ENCODE results near the gene VSTM2B.

The VSTM2B gene

DNA sequence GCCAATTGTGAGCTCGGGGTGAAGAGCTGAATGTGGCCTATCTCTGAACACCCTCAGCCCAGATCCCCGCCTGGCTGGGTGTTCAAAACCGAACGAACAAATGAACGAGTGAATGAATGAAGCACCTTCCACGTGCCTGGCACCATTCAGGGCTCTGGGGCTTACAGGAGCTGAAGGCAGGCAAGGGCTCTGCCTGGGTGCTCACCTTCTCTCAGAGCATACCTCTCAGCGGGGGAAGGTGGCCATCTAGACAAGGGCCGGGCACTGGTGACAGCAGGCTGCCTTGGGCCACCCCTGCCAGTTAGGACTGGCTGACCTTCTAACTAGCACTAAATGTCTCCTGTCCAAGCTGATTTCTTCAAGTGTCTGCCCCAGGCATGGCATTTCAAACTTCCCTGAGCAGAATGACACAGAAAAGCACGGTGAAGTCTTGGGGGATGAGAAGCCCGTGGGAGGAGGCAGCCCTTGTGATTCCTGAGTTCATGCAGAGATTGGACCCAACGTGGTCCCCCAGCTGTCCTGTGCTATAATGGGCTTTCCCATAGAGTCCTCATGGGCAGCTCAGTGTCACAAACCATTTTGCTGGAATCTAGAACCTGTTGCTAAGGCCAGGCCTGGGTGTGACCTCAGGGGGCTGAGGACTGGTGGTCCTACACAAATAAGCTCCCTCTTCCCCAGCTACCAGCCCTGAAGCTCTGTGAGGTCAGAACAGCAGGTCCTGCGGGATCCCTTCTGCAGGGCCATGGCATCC, 27.9 kb upstream of the VSTM2B start:
- DNase-seq: no peak

DNA sequence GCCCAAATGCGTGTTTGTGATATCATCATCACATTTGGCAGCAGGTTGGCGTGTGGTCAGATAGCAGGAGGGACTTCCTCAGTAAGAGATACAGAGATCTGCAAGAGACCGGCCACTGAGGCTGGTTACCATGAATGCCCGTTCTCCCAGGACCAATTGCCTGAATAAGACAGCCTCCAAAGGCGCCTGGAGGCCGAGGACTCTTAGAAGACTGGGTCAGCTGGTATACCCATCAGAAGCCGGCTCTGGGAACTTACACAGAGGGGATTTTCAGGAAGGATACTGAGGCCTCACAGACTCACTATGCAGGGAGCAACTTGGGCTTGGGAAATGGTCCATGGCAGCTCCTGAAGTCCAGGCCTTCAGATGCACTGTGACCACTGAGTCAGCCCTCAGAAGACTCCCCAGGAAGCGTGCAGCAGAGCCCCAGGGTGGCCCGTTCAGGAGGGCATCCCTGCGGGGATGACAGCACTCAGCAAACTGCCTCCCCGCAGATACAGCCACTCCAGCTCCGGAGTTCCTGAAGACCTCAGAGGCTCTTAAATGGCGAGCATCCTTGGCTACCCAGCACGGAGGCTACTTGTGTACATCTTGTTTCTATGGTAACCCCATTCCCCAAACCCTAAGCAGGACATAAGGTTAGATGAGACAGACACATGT, 26.4 kb upstream of the VSTM2B start:
- DNase-seq: no peak

DNA sequence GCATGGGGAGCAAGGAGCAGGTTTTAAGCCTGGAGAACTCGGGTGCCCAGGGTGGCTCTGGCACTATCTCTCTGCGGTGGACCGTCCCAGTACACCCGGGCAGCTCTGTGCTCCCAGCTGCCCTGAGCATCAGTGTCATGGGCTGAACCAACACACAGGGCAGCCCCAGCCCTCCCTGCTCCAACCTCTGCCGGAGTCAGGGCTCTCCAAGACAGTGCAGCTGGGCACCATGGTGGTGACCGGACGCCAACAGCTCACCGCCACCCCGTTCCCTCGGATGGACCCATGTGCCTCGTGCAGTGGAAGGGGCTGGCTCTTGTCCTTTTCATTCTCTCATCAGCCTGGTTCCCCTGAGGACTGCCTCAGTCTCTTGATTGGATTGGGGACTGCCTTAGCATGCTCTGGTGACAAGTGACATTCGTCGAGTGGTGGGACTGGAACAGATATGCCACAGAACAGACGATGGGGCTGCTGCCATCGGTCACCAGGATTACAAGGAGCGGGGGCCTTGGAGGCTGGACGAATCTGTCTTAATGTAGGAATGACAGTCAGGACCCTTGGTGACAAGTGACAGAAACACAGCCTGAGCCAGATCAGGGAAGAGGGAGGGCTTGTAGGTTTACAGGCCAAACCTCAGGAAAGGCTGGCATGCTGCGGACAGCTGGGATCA, 25.7 kb upstream of the VSTM2B start:
- DNase-seq: no peak

DNA sequence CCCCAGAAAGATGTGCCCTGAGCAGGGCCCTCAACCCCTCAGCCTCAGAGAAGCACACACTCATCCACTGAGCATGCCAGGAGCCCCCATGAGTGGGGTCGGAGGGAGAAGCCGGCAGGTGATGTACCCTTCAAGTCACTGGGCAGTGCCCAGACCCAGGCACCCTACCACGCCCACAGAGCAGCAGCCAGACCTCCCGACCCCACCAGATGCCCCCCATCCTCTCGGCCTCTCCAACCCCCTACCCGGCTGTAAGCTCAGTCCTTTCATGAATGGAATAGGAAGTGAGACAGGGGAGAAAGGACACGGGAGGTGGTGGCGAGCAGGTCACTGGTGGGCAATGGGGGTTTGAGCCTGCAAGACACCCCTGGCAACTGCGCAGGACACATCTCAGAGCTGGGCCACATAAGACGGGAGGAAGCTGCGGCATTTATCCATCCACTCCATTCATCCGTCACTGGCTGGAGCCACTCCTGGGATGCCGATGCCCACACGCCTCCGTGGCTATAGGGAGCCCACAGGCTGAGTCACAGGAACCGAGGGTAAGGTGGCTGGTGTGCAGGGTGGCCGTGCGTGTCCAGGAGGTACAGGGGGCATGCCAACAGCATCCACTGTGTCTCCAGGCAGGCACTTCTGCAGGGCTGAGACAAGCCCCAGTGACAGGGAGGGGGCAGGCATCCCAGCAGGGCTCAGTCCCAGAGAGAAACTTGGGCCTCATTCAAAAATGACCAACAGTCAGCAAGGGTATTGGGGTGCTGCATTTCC, 23.8 kb upstream of the VSTM2B start:
- no peak for DNase-seq

DNA sequence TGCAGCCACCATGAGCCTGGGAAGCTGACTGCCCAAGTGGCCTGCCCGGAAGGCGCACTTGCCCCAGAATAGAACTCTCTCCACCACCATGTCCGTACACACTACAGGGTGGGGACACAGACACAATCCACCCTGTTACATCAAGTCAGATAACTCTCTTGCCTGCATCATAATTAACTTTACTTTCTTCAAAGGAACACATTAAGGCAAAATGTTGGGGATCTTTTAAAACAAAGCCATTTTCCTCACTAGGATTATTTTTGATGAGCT, 23.3 kb upstream of the VSTM2B start:
- no peak for DNase-seq

DNA sequence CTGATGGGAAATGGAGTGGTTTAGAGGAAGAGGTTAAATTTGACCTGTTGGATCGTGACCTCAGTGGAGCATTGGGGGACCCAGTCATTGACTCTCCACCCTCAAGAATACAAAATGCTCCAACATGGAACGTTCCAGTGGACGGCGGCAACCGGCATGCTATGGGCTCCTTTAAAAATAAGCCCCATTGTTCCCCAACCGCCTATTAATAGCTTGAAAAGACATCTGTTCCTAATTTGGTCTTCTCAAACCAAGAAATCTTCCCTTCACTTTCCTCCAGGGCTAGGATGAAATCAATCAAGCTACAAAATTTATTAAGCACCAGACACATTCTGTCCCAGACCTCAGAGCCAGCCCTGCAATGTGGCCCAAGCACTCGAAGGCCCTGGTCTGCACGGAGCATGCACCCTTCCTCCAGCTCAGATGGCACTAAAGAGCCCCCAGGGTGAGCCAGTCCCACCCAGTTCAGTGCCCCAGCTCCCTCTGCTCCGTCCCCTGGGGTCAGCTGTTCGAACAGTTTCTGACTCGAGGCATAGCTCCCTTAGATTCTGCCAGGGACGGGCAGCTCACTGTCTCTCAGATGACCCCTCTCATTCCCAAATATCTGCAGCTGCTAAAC, 22.5 kb upstream of the VSTM2B start:
- DNase-seq: no peak

DNA sequence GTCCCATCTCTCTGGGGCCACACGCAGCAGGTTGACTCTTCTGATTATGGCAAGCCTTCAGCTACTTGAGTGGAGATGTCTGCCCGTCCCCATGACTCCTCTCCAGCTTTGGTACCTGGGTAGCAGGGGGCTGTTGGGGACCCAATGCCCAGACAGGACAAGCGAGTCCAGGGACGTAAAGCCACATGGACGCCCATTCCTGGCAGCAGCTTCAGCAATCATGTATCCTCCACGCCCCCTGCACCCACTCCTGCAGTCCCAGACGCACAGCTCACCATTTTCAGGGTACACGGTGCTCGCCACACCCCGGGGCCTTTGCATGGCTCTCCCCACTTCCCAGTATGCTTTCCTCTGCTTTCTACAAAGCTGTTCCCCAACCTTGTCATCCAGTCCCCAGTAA, 22.0 kb upstream of the VSTM2B start:
- no peak for DNase-seq

DNA sequence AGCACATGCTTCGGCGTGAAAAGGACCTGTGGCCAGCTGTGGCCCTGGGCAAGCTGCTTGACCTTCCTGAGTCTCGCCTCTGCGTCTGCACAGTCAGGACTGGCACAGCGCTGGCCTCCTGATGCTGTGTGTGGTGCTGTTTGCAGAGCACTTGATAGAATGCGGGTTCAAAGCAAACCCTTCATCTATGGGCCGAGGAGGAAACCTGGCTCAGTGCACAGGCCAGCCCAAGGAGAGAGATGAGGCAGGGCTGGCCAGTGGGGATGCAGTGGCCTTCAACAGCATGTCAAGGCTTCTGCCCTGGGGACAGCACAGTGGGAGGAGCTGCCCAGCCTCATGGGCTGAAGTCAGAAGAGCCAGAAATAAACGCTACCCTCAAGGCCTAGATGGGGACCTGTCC, 21.3 kb upstream of the VSTM2B start:
- DNase-seq: no peak

DNA sequence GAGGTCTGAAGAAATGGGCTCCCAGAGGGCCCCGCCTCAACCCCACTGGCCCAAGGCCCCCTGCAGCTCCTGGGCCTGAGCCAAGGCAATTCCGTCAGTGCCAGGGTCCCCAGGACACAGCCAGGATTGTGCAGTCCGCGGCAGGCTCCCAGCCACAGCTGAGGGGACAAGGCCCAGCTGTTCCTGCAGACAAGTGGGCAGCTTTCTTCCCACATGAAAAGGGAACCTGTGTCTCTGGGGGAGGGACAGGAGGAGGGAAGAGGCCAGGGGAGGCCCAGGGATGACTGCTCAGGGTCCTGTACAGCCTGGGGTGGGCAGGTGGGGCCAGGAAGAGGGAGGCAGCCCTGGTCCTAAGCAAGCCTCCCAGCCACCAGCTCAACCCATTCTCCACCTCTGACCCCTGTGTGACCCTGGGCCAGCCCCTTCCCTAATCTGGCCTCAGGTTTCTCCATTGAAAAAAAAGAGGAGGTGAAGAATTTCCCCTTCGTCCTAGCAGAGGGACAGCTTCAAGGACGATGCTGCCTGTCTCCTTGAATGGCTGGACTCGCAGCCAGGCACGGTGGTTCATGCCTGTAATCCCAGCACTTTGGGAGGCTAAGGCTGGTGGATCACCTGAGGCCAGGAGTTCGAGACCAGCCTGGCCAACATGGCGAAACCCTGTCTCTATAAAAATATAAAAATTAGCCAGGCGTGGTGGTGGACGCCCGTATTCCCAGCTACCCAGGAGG, 20.5 kb upstream of the VSTM2B start:
- no peak for DNase-seq

DNA sequence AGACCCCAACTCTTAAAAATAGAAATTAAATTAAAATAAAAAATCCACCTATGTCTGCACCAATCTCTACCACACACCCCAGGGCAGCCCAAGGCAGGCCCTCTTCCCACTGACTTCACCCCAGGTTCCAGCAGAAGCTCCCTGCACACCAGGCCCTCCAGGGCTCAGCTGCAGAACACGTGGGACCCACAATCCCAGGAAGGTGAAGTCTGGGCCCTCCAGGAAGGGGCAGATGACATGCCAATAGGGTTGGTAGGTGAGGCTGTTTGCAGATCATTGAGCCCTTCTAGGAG, 19.2 kb upstream of the VSTM2B start:
- DNase-seq: no peak

DNA sequence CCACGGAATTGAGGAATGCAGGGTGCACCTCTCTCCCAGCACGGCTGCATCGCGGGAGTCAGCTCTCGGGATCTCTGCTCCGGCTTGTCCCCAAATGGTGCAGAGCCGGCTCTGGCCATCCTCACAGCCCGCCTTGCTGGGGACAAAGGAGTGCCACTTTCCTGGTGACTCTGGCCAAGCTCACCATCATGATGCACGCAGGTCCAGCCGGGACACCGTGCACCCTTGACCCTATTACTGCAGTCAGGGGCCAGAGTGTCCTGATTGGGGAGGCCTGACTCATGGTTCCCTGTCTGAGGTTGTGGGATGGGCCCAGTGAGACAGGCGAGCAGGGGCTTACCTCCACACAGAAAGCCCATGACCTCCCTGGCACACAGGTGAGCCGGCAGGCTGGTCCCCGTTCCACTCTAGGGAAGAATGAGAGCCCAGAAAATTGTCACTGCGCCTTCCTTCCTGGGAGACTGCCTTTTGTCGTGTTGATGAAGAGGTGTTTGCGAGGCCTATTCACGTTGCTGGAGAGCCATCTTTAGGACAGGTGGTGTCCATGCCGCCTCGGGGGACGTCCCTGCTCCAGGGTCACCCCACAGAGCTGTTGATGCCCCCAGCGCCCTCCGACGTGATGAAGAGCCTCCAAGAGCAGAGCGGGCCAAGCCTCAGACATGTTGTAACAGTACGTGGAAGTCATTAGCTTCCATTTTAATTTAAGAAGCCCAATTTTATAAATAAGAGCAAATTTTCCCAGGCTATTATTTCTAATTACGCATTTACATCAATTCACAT, 18.5 kb upstream of the VSTM2B start:
- no peak for DNase-seq

DNA sequence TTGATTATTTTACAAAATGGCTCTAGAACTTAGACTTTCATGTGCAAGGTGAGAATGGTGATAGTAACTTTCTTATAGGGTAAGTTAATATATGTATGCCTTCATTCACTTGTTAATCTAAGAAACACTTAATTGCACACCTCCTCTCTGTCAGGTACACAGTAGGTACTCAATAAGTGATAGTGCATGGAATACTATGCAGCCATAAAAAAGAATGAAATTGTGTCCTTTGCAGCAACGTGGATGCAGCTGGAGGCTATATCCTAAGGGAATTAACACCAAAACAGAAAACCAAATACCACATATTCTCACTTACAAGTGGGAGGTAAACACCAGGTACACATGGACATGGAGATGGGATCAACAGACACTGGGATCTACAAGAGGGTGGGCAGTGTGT, 17.6 kb upstream of the VSTM2B start:
- DNase-seq: no peak

DNA sequence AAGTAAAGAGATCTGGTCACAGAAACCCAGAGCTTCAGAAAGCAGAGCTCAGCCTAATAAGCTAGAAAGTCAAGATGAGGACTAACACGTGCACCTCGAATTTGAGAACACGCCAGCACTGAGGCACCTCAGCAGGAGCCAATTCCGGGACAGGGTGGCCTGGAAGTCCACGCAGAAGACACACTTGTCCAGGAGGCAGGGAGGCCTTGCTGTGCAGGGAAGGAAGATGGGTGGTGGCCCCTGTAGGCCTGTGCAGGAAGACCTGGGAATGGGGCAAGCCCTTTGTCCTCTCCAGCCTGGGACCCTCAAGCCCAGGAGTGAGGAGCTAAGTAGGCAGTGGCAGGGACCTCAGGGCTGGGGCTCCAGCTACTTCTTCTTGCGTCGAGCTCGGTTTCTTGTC, 16.3 kb upstream of the VSTM2B start:
- DNase-seq: no peak

DNA sequence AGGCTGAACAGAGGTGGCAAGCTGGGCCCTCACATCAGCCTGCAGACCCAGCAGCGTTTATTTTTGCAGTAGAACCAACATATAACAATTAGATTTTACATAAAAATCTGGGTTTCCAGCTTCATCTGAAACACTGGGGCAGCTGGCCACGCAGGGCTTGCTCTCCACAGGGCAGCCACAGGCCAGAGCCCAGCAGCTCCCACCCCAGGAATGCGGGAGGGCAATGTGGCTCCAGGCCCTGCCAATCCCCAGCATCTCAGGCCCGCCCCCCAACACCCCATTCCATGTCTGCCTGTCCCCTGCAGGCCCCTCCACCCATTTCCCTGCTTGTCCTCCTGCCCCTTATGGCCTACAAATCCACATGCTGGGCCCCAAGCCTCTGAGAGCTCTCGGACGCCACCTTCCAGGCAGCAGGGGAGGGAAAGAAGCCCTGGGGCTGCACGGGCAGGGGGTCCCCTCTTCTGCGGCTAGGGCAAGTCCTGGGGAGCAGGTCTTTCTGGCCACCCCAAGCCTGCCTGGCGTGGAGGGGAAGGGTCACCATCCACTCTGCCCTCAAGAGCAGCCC, 15.0 kb upstream of the VSTM2B start:
- no peak for DNase-seq

DNA sequence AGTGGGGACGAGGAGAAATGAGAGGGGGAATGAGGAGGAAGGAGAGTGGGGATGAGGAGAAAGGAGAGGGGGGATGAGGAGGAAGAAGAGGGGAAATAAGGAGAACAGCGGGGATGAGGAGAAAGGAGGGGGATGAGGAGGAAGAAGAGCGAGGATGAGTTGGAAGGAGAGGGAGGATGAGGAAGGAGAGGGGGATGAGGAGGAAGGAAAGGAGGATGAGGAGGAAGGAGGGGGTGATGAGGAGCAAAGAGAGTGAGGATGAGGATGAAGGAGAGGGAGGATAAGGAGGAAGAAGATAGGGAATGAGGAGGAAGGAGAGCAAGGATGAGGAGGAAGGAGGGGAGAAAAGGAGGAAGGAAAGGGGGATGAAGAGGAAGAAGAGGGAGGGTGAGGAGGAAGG, 14.0 kb upstream of the VSTM2B start:
- DNase-seq: no peak

DNA sequence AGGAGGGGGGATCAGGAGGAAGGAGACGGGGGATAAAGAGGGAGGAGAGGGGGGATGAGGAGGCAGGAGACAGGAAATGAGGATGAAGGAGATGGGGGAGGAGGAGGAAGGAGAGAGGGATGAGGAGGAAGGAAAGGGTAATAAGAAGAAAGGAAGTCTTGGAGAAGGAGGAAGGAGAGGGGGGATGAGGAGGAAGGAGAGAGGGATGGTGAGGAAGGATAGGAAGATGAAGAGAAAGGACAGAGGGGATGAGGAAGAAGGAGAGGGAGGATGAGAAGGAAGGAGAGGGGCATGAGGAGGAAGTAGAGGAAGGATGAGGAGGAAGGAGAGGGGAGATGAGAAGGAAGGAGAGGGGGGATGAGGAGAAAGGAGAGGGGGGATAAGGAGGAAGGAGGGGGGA, 13.0 kb upstream of the VSTM2B start:
- DNase-seq: no peak

DNA sequence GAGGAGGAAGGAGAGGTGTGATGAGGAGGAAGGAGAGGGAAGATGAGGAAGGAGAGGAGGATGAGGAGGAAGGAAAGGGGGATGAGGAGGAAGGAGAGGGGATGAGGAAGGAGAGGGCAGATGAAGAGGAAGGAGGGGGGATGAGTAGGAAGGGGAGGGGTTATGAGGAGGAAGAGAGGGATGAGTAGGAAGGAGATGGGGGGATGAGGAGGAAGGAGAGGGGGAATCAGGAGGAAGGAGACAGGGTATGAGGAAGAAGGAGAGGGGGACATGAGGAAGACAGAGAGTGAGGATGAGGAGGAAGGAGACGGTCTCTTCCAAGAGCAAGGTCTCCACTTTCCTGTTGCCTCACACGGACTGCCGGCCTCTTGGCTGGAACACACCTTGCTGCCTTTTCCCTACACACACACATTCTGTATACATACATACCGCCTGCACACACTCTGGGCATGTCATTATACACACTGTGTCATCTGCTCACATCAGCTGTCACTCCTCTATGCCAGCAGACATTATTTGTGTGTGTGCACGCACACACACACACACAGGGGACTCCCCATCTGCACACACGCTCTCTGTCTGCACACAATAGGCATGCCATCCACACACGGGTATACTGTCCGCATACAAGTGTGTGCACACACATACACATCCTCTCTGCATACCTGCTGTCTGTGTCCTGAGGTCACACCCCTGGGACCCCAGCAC, 11.1 kb upstream of the VSTM2B start:
- no peak for DNase-seq

DNA sequence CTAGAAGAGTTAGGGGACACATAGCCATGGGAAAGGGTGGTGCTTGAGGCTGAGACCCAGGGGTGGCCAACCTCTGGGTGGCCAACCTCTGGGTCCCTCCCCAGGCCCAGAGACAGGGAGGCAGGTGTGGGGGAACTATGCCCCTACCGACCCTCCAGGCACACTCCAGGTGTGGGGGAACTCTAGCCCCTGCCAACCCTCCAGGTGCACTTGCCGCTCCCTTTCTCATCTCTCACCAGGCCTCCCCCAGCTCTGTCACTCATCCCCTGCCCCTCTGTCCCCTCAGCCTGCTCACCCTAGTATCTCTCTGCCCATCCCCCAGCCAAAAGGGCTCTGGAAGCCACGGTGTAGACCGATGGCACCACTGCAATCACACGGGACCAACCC, 10.6 kb upstream of the VSTM2B start:
- no peak for DNase-seq

DNA sequence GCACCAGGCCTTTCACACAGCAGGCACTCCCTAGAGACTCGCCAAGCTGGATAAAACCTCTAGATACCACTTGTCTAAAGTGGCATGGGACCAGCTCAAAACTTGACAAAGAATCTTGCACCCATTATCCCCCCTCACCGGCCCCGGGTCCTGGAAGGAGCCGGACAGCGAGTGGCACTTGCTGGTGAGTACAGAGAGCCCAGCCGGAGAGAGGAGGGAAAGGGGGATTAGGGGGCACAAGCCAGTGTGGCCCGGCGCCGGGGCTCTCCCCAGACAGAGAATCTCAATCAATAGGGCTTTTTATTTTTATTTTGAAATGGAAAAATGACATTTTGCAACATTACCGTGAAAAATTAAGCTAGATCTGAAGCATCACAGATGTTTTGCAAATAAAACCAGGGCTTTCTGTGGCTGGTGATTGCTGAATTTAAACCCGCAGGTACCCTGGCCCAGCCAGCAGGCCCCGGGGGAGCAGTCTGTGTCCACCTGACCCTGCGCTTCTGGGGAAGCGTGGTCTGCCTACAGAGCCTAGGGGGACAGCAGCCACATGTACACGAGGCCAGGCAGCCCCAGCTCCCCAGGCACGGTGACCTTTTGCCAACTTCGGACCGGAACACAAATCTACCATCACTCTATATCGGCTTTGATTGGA, 10.0 kb upstream of the VSTM2B start:
- DNase-seq: no peak

DNA sequence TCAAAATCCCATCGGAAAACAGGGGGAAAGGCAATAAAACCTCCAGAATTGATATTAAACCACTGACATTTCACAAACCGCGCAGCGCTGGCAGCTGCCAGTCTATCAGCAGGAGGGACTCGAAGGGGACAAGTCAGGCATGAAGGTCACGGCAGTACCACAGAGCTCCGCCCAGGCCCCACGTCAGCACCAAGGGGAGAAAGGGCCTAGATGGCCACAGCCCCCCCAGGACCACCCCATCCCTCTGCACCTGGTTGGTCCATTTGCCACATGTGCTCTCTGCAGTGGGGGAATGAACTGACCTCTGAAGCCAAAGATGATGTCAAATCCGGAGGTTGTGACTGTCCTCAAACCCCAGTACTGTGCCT, 9.5 kb upstream of the VSTM2B start:
- DNase-seq: no peak

All from NK-92 treated with Interleukin-12 subunit alpha and Interleukin-12 subunit beta, amount 100 ng/mL, for 24 hours (cell line).